Activated CD4-positive, alpha-beta T cell treated with anti-CD3 and anti-CD28 coated beads for 4 hours (primary cell): ENCODE results near the gene BANF1.

ENCODE experiments used
- DNase-seq, 2 donors: peaks; one replicate each; pipeline ENCODE4 v3.0.0-alpha.2; 2020

Gene BANF1, protein sequence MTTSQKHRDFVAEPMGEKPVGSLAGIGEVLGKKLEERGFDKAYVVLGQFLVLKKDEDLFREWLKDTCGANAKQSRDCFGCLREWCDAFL

DNA sequence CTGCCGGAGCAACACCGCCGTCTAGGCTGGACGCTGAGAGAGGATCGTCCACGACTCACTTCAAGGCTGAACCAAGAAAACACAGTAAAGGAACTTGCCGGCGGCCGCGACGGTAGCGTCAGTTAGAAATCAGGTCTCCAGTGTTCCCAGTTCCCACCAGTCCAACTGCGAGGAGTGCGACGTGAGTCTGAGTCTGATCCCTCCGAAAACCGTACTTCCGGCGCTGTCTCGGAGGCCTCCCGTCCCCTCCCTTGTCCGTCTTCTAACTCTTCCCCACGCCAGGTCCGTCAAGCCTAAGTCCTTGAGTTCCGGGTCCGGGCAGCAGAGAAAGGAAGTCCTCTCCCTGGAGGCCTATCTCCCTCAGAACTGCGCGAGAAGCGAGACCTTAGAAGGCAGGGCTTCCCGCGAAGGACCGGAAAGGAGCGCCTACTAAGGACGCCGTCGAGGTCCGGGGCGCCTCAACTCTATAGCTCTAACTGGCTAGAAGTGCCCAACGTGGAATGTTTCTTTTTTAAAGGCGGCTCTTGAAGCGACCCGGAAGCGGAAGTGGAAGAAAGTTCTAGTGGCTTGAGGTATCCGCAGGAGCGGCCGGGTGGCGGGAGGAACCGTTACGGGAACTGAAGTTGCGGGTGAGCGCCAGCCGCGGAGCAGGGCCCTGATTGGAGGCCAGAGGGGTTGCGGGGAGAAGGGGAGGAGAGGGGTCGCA is at the start of gene BANF1, which contains the start of gene EIF1AD:
Gene BANF1 (plus strand): TSS at position 562 of the 706 bp plus-strand sequence. CDS start 748 bp downstream, outside the sequence.
Gene EIF1AD (minus strand): TSS at position 216 of the 706 bp plus-strand sequence. CDS start 1,768 bp downstream, outside the sequence.
- peak; percentile 89 to 91 for DNase-seq

- no peak for DNase-seq
Measured at GRCh38 chr11:65953471-65953870, 48.8 kb upstream of the BANF1 start.

DNA sequence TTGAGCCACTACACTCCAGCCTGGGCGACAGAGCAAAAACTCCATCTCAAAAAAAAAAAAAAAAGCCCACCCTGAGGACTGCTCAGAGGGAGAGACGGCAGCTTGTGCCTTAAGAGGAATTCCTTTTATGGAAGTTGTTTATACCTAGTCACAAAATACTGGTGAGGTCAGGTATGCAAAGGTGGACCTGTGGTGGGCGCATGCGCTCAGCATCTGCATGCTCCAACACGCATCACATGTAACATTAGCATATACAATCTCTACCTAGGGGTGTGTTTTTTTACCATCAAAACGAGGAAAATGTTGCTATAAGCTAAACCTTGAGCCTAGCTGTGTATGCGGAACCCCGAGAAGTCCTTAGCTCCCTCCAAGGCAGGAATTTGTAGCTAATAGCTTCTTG is 47.5 kb upstream of the BANF1 start:
- no peak for DNase-seq

GRCh38 chr11:65958291-65958690 is 44.0 kb upstream of the BANF1 start:
- no peak for DNase-seq

DNA sequence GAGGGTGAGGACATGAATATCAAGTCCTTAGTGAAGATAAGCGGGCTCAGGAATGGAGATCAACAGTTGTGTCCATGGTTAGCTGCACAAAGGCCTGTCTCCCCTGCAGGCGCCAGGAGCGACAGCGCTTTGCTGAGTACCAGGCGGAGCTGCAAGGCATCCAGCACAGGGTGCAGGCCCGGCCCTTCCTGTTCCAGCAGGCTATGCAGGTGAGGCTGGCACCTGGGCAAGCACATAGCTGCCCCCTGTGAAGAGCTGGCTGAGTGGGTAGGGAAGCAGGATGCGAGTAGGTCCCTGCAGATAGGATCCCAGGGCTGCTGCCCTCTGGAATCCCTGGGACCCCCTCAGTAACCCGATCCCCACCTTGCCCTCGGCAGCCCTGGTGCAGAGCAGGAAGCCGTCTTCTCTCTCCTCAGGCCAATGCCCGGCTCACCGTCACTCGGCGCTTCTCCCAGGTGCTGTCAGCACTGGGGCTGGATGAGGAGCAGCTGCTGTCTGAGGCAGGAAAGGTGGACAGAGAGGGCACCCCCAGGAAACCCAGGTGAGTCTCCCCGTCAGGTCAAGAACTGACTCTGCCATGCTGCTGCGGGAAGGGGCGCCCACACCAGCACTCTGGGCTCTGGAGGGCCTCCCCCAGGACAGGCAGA is 43.4 kb upstream of the BANF1 start:
- no peak for DNase-seq

- DNase-seq = no peak
Measured at GRCh38 chr11:65960824-65961266, 41.5 kb upstream of the BANF1 start.

GRCh38 chr11:65961267-65962140 is 40.8 kb upstream of the BANF1 start, which contains the start of gene SART1:
SART1 (plus strand) TSS chr11:65961734; CDS start chr11:65961781, 47 bp downstream.
- DNase-seq = peak; percentile 92 to 97

DNA sequence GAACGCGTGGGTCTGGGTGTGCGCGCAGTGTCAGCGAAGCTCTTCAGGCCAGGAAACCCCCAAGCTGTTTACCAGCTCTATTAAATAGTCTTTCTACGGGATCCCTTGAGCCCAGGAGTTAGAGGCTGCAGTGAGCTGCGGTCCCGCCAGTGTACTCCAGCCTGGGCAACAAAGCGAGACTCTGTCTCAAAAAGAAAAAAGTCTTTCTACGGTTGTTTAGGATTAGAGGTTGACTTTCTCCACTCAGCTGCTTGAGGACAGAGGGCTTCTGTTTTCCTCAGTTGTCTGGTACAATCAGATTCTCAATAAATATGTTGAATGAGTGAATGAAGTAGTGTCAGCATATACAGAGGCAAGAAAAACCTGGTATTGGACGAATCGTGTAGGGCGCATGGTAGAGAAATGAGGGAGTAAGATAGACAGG is 40.1 kb upstream of the BANF1 start:
- DNase-seq = no peak

DNA sequence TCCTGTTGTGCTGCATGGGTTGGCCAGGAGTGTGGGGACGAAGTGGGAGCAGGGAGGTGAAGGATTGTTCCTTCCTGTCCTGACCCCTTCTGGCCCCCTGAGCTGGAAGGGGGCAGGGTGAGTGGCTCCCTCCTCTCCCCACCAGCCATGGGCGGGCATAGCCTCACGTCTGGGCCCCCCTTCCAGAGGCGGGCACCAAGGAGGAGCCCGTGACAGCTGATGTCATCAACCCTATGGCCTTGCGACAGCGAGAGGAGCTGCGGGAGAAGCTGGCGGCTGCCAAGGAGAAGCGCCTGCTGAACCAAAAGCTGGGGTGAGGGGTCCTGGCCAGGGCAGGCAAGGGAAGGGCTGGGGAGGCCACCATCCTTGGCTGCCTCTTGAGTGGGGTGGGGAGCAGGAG is 37.4 kb upstream of the BANF1 start:
- no peak for DNase-seq

GRCh38 chr11:65965986-65966762 is 36.1 kb upstream of the BANF1 start:
- DNase-seq = no peak

- DNase-seq = no peak
Measured at GRCh38 chr11:65967329-65967934, 34.9 kb upstream of the BANF1 start.

DNA sequence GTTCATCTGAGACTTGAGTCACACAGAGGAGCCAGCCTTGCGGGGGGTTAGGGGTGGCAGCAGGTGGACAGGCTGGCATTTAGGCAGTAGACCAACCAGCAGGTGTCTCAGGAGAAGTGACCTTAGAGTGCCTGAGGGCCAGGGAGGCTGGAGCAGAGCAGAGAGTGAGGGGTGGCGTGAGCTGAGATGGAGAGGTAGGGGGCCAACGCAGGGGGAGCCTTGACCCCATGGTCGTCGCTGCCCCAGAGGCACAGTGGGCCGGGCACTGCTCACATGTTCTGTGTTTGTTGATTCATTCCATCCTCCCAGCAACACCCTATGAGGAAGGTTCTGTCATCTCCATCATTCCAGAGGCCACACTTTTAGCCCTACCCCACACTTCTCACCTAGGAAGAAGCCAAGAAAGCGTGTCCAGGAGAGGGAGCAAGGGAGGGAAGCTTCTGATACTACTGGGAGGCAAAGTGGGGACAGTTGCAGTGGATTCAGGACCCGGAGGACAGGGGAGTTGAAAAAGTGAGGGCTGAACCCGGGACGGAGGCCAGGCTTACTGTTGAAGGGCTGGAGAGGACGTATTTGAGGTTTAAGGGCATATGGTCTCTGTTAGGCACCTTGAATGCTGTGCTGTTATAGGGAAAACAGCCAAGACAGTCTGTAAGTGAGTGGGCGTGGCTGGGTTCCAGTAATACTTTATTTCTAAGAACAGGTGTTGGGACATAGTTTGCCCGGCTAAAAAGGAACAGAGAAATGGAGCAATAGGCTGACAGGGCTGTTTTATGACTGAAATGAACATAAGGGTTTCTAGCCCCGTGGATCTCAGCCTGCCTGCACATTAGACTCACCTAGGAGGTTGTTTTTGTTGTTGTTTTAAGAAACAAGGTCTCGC is 33.5 kb upstream of the BANF1 start:
- no peak for DNase-seq

GRCh38 chr11:65972116-65972515 is 30.2 kb upstream of the BANF1 start:
- DNase-seq = no peak

GRCh38 chr11:65973439-65974110 is 28.7 kb upstream of the BANF1 start:
- DNase-seq = no peak

GRCh38 chr11:65975771-65976170 is 26.5 kb upstream of the BANF1 start:
- DNase-seq = no peak

GRCh38 chr11:65976216-65977176 is 25.8 kb upstream of the BANF1 start:
- DNase-seq = no peak

- DNase-seq = no peak
Measured at GRCh38 chr11:65977621-65978390, 24.5 kb upstream of the BANF1 start.
